HG03571 (cell line): ENCODE results near the gene SPINK14.

Experiments
- ATAC-seq: cut with Tn5 transposase; IDR thresholded peaks from one replicate; pipeline ENCODE4 v1.9.1; 2021; ENCODE audit not compliant: unreplicated experiment

SPINK14 gene

GRCh38 chr5:148193202-148193601 lies 24.9 kb downstream of the SPINK14 start:
- ATAC-seq = no peak

- ATAC-seq = no peak
Measured at GRCh38 chr5:148201151-148201550, 32.8 kb downstream of the SPINK14 start.

GRCh38 chr5:148202531-148203203 lies 34.3 kb downstream of the SPINK14 start, which contains the start of gene SPINK6:
Gene SPINK6 (plus strand): TSS chr5:148203042. CDS start chr5:148203097, 55 bp downstream.
- ATAC-seq = no peak

- ATAC-seq = no peak
Measured at GRCh38 chr5:148205044-148205806, 36.9 kb downstream of the SPINK14 start.

GRCh38 chr5:148205865-148206264 lies 37.5 kb downstream of the SPINK14 start:
- no peak for ATAC-seq

GRCh38 chr5:148206620-148207019 lies 38.3 kb downstream of the SPINK14 start:
- ATAC-seq = no peak

GRCh38 chr5:148208226-148208625 lies 39.9 kb downstream of the SPINK14 start:
- ATAC-seq = no peak

- no peak for ATAC-seq
Measured at GRCh38 chr5:148209151-148209770, 40.9 kb downstream of the SPINK14 start.

GRCh38 chr5:148214665-148215185 lies 46.4 kb downstream of the SPINK14 start:
- ATAC-seq = no peak

- no peak for ATAC-seq
Measured at GRCh38 chr5:148221508-148221907, 53.2 kb downstream of the SPINK14 start.

GRCh38 chr5:148224117-148224742 lies 55.9 kb downstream of the SPINK14 start:
- ATAC-seq = no peak
